Parathyroid adenoma (tissue), 2 donors: Measurements from ENCODE around the gene TMX1.

Source experiments
- H2AFZ ChIP-seq: fragments of 300-600 bp; sonication (generic); one replicate; pipeline ENCODE4 v1.7.0; 2017; ENCODE audit warnings: antibody characterized with exemption, mild to moderate bottlenecking
- H3K27ac ChIP-seq: fragments of 300-600 bp; sonication (generic); one replicate; pipeline ENCODE4 v1.7.0; 2017
- H3K27me3 ChIP-seq: fragments of 300-600 bp; sonication (generic); one replicate; pipeline ENCODE4 v1.7.0; 2017; ENCODE audit warnings: low read length; ENCODE audit not compliant: control insufficient read depth, insufficient read depth
- H3K36me3 ChIP-seq: fragments of 300-600 bp; sonication (generic); one replicate; pipeline ENCODE4 v1.7.0; 2017; ENCODE audit warnings: low read length; ENCODE audit not compliant: control insufficient read depth, insufficient read depth
- H3K4me1 ChIP-seq: fragments of 300-600 bp; sonication (generic); one replicate; pipeline ENCODE4 v1.7.0; 2017; ENCODE audit warnings: control low read depth
- H3K4me2 ChIP-seq: fragments of 300-600 bp; sonication (generic); one replicate; pipeline ENCODE4 v1.7.0; 2017; ENCODE audit warnings: low read length
- H3K4me3 ChIP-seq: fragments of 300-600 bp; sonication (generic); one replicate; pipeline ENCODE4 v1.7.0; 2017; ENCODE audit warnings: low read depth, low read length
- H3K79me2 ChIP-seq: fragments of 300-600 bp; sonication (generic); one replicate; pipeline ENCODE4 v1.7.0; 2017; ENCODE audit warnings: control low read depth
- H3K9ac ChIP-seq: fragments of 300-600 bp; sonication (generic); one replicate; pipeline ENCODE4 v1.7.0; 2017; ENCODE audit warnings: mild to moderate bottlenecking
- H3K9me3 ChIP-seq: fragments of 300-600 bp; sonication (generic); one replicate; pipeline ENCODE4 v1.7.0; 2017; ENCODE audit warnings: low read length; ENCODE audit not compliant: control insufficient read depth
- TF ChIP-seq, protein P1 (sequence below): fragments of 300-600 bp; sonication (generic); IDR thresholded peaks from one replicate; pipeline ENCODE4 v1.7.0; 2017; ENCODE audit warnings: antibody characterized with exemption, mild to moderate bottlenecking
- donor health status: primary hyperparathyroidism.

Gene TMX1

GRCh38 chr14:51240804-51241380, 845 bp downstream of the TMX1 start:
- H3K79me2 ChIP-seq = no peaks in the 10 kb centered on the region
- peak overlapping the region; percentile 95 for H2AFZ ChIP-seq
- H3K4me2 ChIP-seq = peak overlapping the region; percentile 84
- TF ChIP-seq, protein P1, sequence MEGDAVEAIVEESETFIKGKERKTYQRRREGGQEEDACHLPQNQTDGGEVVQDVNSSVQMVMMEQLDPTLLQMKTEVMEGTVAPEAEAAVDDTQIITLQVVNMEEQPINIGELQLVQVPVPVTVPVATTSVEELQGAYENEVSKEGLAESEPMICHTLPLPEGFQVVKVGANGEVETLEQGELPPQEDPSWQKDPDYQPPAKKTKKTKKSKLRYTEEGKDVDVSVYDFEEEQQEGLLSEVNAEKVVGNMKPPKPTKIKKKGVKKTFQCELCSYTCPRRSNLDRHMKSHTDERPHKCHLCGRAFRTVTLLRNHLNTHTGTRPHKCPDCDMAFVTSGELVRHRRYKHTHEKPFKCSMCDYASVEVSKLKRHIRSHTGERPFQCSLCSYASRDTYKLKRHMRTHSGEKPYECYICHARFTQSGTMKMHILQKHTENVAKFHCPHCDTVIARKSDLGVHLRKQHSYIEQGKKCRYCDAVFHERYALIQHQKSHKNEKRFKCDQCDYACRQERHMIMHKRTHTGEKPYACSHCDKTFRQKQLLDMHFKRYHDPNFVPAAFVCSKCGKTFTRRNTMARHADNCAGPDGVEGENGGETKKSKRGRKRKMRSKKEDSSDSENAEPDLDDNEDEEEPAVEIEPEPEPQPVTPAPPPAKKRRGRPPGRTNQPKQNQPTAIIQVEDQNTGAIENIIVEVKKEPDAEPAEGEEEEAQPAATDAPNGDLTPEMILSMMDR = no peak
- H3K9me3 ChIP-seq = no peaks in the 10 kb centered on the region
- peak overlapping the region; percentile 92 for H3K4me3 ChIP-seq
- no peak overlapping the region for H3K9ac ChIP-seq
- H3K27me3 ChIP-seq = no peaks in the 10 kb centered on the region
- peak overlapping the region; percentile 75 for H3K27ac ChIP-seq
- H3K36me3 ChIP-seq = no peaks in the 10 kb centered on the region
- H3K4me1 ChIP-seq = peaks cover 2% of the 10 kb centered on the region

DNA sequence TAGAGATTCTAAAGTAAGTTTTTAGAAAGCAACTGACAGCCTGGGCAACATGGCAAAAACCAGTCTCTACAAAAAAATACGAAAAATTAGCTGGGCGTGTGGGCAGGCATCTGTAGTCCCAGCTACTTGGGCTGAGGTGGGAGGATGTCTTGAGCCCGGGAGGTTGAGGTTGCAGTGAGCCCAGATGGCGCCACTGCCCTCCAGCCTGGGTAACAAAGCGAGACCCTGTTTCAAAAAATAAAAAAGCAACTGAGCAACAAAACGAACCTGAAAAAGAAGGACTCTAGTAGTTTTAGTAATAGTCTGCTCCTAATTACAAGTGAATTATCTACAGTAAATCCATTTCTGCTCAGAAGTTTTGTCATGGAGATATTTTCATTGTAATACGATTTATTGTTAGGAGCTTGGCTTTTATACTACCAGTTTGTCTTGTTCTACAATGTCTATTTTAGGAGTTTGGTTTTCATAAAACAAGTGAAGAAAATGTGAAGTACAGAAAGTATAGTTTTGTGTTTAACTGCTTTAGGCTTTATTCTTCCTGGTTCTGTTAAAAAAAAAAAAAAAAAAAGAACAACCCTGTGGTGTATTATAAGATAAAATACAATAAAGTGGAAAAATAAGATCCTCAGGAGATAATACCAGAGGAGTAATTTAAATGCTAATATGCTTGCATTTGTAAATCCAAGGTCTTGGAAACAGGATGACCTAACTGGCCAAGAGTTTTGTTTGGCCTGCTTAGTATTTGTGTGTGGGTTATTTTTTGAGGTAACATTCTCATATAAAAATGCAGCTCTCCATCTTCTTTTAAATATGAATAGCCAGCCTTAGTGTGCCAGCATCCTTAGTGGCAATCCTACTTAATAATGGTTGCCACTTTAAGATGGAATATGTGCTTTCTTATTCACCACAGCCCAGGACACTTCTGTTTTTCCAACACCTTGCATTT, 2.8 kb downstream of the TMX1 start:
- Histone ChIP-seq H2AFZ (no peak overlapping the region), H3K9me3 (no peaks in the 10 kb centered on the region), H3K4me3 (no peak overlapping the region), H3K27me3 (no peaks in the 10 kb centered on the region), H3K79me2 (no peaks in the 10 kb centered on the region), H3K27ac (no peak overlapping the region), H3K4me2 (no peak overlapping the region), H3K9ac (no peak overlapping the region), H3K4me1 (peaks cover 2% of the 10 kb centered on the region), H3K36me3 (no peaks in the 10 kb centered on the region)
- TF ChIP-seq, protein P1 = no peak

- H3K4me3 ChIP-seq = no peak overlapping the region
- H3K36me3 ChIP-seq = no peaks in the 10 kb centered on the region
- TF ChIP-seq, protein P1 = no peak
- H3K9me3 ChIP-seq = no peaks in the 10 kb centered on the region
- no peak overlapping the region for H3K4me2 ChIP-seq
- H3K27ac ChIP-seq = no peak overlapping the region
- no peak overlapping the region for H2AFZ ChIP-seq
- no peaks in the 10 kb centered on the region for H3K27me3 ChIP-seq
- peaks cover 2% of the 10 kb centered on the region for H3K4me1 ChIP-seq
- no peaks in the 10 kb centered on the region for H3K79me2 ChIP-seq
- no peak overlapping the region for H3K9ac ChIP-seq
Observed at GRCh38 chr14:51244591-51244990, 4.5 kb downstream of the TMX1 start.

DNA sequence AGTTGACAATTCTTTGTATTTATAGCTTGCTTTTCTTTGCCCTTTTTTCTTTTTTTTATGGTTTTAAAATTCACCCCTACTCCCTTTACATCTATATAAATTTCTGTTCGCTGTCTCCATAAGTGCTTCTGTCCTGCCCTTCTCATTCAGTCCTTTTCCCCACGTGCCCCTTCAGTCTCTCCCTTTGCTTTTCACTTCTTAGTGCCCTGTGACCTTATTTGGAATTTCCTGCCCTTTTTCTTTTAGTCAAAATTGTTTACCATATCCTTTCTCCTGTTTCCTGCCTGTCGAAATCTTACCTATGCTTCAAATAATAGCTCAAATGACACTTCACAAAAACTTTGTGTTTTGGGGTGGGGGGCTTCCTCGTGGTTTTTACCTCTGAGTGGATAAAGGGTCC, 6.0 kb downstream of the TMX1 start:
- Histone ChIP-seq H3K27ac (no peak overlapping the region), H3K4me3 (no peak overlapping the region), H3K9ac (no peak overlapping the region), H2AFZ (no peak overlapping the region), H3K9me3 (no peaks in the 10 kb centered on the region), H3K79me2 (no peaks in the 10 kb centered on the region), H3K27me3 (no peaks in the 10 kb centered on the region), H3K36me3 (no peaks in the 10 kb centered on the region), H3K4me1 (peaks cover 2% of the 10 kb centered on the region), H3K4me2 (no peak overlapping the region)
- TF ChIP-seq, protein P1 = no peak
